ENCODE measurements around the gene TSHZ2. TPM values are rescaled to one million over a fixed set of nuclear protein-coding genes. Genes with fewer than 3 reads are reported as not detected.

TSHZ2 gene
- total RNA-seq, 1 experiment from 2014 or later: 0.07 TPM

DNA sequence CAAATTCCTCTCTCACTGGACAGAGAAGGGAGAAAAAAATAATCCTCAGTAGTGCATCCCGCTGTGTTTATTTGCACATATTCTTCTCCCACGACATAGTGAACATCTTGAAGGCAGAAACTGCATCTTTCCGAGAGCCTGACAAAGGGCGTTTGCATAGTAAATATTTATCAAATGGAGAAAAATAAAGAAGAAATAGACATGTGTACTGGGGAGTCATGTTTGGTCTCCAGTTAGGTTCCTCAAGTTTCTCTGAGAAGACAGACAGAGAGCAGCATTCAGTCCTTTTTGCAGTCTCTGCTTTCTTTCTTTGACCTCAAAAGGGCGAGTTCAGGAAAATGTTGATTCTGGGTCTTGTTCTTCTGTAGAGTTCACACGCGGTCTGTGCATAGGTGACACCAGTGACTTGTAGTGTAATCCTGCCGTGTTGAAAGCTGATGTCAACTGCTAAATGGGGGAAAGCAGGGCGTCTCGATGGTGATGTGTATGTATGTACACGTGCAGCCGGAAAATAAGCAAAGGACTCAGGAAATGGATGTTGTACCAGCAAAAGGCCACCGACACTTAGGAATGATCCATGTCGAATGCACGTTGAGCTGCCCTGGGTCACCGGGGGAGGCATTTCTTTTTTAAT is 335.9 kb downstream of the TSHZ2 start:
- no peaks in the 10 kb centered on the region for H3K27me3 Mint-ChIP-seq (ENCODE audit: low read depth)
- H3K27me3 ChIP-seq (ENCODE audit: insufficient read depth, low read length): no peaks in the 10 kb centered on the region
- H3K79me1 ChIP-seq (ENCODE audit: insufficient read depth, low read depth, low read length, poor library complexity, severe bottlenecking): no peaks in the 10 kb centered on the region
- no peak overlapping the region for H4K91ac ChIP-seq (ENCODE audit: insufficient read length, low read depth, low read length)
- no peak overlapping the region for H2BK12ac ChIP-seq (ENCODE audit: insufficient read length, low read depth, low read length)
- H2AK5ac ChIP-seq (ENCODE audit: insufficient read length, low read length): no peak overlapping the region
- H4K5ac ChIP-seq (ENCODE audit: insufficient read length, low read depth, low read length): no peak overlapping the region
- no peak overlapping the region for H2BK120ac ChIP-seq (ENCODE audit: low read depth, low read length, poor library complexity, severe bottlenecking)
- H2BK15ac ChIP-seq (ENCODE audit: low read depth, low read length): no peak overlapping the region
- no peaks in the 10 kb centered on the region for H3K9me3 ChIP-seq (ENCODE audit: control insufficient read depth, low read depth, low read length)
- H3K23me2 ChIP-seq (ENCODE audit: insufficient read length, low read depth, low read length, poor library complexity, severe bottlenecking): no peaks in the 10 kb centered on the region
- no peak overlapping the region for H3T11ph ChIP-seq (ENCODE audit: low read length)
- H3K4me3 Mint-ChIP-seq: no peak overlapping the region
- H2BK5ac ChIP-seq (ENCODE audit: insufficient read length, low read length): no peak overlapping the region
- H3K36me3 Mint-ChIP-seq (ENCODE audit: insufficient read depth in 1 of 3, low read depth in 3 of 3): no peaks in the 10 kb centered on the region
- H3K56ac ChIP-seq (ENCODE audit: insufficient read length, low read depth, low read length): no peak overlapping the region
- TF ChIP-seq, protein P1, sequence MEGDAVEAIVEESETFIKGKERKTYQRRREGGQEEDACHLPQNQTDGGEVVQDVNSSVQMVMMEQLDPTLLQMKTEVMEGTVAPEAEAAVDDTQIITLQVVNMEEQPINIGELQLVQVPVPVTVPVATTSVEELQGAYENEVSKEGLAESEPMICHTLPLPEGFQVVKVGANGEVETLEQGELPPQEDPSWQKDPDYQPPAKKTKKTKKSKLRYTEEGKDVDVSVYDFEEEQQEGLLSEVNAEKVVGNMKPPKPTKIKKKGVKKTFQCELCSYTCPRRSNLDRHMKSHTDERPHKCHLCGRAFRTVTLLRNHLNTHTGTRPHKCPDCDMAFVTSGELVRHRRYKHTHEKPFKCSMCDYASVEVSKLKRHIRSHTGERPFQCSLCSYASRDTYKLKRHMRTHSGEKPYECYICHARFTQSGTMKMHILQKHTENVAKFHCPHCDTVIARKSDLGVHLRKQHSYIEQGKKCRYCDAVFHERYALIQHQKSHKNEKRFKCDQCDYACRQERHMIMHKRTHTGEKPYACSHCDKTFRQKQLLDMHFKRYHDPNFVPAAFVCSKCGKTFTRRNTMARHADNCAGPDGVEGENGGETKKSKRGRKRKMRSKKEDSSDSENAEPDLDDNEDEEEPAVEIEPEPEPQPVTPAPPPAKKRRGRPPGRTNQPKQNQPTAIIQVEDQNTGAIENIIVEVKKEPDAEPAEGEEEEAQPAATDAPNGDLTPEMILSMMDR (conservative IDR thresholded peaks at IDR 0.05): no peak
- H3K4me1 ChIP-seq (ENCODE audit: insufficient read depth, low read length): no peaks in the 10 kb centered on the region
- no peak overlapping the region for H3K9ac ChIP-seq (ENCODE audit: extremely low read depth, insufficient read length, low read length)
- no peak overlapping the region for H2AFZ ChIP-seq (ENCODE audit: low read length)
- WGBS (ENCODE audit: extremely low coverage, insufficient read length, low lambda C conversion rate): no CpG with 5 or more reads among the region's 16 CpGs
- no peak overlapping the region for H3K18ac ChIP-seq (ENCODE audit: insufficient read length, low read depth, low read length)
- peaks cover 0 to 2% of the 10 kb centered on the region in 2 experiments; a peak in 1 of 4 replicates for H3K4me1 Mint-ChIP-seq
- no peak overlapping the region for H3K27ac Mint-ChIP-seq
- H4K20me1 ChIP-seq (ENCODE audit: control insufficient read depth, insufficient read depth, insufficient read length): no peaks in the 10 kb centered on the region
- no peak overlapping the region for H4K8ac ChIP-seq (replicated peaks; ENCODE audit: insufficient read length, low read depth, low read length)
- no peak for DNase-seq
- no peak overlapping the region for H3K14ac ChIP-seq (ENCODE audit: insufficient read depth, low read length)
- no peak overlapping the region for H3K4me2 ChIP-seq (ENCODE audit: insufficient read depth, insufficient read length, low read length)
- H3K79me2 ChIP-seq (ENCODE audit: insufficient read depth, low read length): no peaks in the 10 kb centered on the region
- no peak overlapping the region for H3K4ac ChIP-seq (ENCODE audit: low read depth, low read length)
- no peak overlapping the region for H3K23ac ChIP-seq (ENCODE audit: insufficient read length, low read depth, low read length)
- H3K9me3 Mint-ChIP-seq: no peaks in the 10 kb centered on the region; a peak in 1 of 5 replicates
- no peak overlapping the region for H2BK20ac ChIP-seq (ENCODE audit: low read depth, low read length, poor library complexity, severe bottlenecking)
- H3K27ac ChIP-seq (ENCODE audit: insufficient read length, low read depth, low read length): no peak overlapping the region

All from H9 (cell line).